NCI-H2196 treated with DMSO at 0.1 percent for 48 hours (cell line): Measurements from ENCODE around the gene SLC6A1.
"Not testable (repeated sequence)": the region's sequence is repeated elsewhere in the genome, so short reads cannot be mapped to it uniquely, and the experiment has no call there.

Experiments used
- DNase-seq: peaks from one replicate; lab custom pipeline; 2025; ENCODE audit not compliant: unreplicated experiment; lab: John Stamatoyannopoulos, UW

The SLC6A1 gene

GRCh38 chr3:11057655-11058054 is 65.1 kb downstream of the SLC6A1 start:
- no peak for DNase-seq

GRCh38 chr3:11059090-11059798 is 66.7 kb downstream of the SLC6A1 start:
- no peak for DNase-seq

GRCh38 chr3:11059799-11060115 is 67.2 kb downstream of the SLC6A1 start:
- DNase-seq: no peak

DNA sequence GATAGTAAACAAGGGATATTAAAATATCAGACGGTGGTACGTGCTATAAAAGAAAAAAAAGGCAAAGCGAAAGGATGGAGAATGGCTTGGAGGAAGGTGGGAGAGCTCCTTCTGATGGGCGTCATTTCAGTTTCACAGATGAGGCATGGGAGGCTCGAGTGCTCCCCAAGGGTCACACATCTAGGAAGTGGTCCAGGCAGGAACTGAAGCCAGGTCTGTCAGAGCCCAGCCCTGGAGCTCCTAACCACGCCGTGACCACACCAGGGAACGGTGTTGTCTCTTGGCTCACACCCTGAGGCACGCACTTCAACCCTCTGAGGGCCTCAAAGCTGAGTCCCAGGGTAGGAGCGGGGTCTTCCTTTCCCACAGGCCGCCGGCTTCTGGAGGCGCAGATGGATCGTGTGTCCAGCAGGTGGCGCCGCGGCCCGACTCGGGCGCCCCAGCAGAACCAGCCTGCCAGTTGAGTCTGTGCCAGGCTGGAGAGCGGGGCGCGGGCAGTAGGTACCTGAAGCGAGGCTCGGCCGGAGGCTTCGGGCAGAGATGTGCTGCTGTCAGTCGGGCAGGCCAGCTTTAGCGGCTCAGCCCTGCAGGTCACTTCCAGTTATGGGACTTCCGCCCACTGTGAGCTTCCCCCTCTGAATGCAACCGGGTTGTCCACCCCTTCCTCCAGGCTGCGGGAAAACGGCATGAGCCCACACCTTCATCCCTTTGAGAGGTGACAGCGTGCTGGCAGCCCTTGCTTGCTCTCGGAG is 68.1 kb downstream of the SLC6A1 start:
- DNase-seq: no peak

DNA sequence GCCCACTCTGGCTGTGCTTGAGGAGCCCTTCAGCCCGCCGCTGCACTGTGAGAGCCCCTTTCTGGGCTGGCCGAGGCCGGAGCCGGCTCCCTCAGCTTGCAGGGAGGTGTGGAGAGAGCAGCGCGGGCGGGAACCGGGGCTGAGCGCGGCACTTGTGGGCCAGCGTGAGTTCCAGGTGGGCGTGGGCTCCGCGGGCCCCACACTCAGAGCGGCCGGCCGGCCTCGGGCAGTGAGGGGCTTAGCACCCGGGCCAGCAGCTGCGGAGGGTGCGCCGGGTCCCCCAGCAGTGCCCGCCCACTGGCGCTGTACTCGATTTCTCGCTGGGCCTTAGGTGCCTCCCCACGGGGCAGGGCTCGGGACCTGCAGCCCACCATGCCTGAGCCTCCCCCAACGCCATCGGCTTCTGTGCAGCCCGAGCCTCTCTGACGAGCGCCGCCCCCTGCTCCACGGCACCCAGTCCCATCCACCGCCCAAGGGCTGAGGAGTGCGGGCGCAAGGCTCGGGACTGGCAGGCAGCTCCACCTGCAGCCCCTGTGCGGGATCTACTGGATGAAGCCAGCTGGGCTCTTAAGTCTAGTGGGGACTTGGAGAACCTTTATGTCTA is 68.8 kb downstream of the SLC6A1 start:
- not testable (repeated sequence) for DNase-seq

- DNase-seq: no peak
Measured at GRCh38 chr3:11062704-11063103, 70.2 kb downstream of the SLC6A1 start.

- DNase-seq: no peak
Measured at GRCh38 chr3:11071096-11071755, 78.7 kb downstream of the SLC6A1 start.

DNA sequence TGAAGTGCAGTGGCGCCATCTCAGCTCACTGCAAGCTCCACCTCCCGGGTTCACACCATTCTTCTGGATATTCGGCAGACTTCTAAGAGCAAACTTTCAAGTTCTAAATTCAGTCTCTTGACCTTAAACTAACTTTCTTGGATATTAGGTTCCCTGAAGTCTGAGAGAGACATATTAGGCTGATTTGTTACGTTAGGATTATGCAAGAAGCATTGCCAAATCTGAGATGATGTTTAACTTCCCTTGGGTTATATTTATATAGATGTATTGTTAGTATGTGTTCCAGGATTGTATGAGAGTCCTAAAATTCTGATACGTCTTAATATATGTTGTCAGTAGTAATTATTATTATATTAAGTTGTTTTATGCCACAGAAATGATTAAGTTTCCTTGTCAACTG is 80.1 kb downstream of the SLC6A1 start:
- no peak for DNase-seq

DNA sequence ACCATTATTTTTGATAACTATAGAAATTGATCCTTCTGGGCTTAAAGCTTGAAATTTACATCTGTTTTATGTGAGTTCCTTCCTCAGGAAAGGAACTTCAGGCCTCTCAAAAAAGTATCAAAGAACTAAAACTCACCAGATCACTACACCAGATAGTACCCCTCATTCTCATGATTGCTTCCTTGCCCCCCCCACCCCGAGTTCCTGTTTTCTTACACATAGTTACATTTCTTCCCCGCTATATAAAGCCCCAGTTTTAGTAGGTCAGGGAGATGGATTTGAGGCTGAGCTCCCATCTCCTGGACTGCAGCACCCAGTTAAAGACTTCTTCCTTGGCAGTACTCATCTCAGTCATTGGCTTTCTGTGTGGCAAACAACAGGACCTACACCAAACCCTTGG is 81.5 kb downstream of the SLC6A1 start:
- no peak for DNase-seq

GRCh38 chr3:11074451-11074850 is 81.9 kb downstream of the SLC6A1 start:
- DNase-seq: no peak

DNA sequence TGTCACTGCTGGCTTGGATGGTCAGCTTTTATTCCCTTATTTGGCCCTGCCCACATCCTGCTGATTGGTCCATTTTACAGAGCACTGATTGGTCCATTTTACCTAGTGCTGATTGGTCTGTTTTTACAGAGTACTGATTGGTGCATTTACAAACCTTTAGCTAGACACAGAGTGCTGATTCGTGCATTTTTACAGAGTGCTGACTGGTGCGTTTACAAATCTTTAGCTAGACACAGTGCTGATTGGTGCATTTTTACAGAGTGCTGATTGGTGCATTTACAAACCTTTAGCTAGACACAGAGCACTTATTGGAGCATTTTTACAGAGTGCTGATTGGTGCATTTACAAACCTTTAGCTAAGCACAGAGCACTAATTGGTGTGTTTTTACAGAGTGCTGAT is 82.6 kb downstream of the SLC6A1 start:
- not testable (repeated sequence) for DNase-seq

GRCh38 chr3:11076711-11077110 is 84.2 kb downstream of the SLC6A1 start:
- no peak for DNase-seq

GRCh38 chr3:11077466-11077865 is 84.9 kb downstream of the SLC6A1 start:
- no peak for DNase-seq

DNA sequence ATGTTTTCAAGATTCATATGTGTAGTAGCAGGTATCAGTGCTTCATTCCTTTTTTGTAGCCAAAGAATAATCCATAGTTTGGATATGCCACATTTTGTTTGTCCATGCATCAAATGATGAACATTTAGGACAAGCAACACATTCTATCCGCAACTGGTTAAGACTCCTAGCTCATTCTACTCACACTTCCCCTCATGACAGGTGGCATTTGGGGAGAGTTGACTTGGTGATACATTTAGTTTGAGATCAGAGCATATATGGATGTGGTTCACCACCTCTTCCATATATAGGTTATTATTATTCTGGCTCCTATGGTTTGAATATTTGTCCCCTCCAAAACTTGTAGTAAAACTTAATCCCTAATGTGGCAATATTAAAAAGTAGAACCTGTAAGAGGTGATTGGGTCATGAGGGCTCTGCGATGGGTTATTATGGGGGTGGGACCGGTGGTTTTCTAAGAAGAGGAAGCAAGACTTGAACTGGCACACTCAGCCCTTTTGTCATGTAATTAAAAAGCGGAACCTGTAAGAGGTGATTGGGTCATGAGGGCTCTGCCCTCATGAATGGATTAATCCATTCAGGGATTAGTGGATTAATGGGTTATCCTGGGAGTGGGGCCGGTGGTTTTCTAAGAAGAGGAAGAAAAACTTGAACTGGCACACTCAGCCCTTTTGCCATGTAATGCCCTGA is 86.4 kb downstream of the SLC6A1 start:
- DNase-seq: no peak

- DNase-seq: no peak
Measured at GRCh38 chr3:11080492-11080891, 87.9 kb downstream of the SLC6A1 start.

DNA sequence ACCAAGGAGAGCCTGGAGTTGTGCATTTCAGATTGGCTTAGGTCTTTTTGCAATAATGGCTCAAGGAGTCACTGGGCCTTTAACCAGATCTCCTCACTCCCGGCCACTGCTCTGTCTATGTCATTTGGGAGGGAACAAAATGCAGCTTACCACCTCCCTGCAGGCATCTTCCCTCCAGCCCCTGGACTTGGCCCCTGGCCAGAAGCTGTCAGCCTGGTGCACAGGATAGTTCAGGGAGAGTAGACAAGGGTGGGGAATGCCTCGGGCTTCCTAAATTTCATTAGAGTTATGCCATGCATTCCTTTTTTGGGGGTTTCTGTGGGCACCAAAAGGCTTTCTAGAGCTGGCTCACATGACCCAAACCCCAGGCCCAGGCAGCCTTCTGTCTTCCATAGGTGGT is 91.5 kb downstream of the SLC6A1 start:
- DNase-seq: no peak

GRCh38 chr3:11084677-11085076 is 92.1 kb downstream of the SLC6A1 start:
- DNase-seq: no peak

GRCh38 chr3:11085093-11085840 is 92.7 kb downstream of the SLC6A1 start:
- DNase-seq: no peak

GRCh38 chr3:11086856-11087255 is 94.3 kb downstream of the SLC6A1 start:
- no peak for DNase-seq

DNA sequence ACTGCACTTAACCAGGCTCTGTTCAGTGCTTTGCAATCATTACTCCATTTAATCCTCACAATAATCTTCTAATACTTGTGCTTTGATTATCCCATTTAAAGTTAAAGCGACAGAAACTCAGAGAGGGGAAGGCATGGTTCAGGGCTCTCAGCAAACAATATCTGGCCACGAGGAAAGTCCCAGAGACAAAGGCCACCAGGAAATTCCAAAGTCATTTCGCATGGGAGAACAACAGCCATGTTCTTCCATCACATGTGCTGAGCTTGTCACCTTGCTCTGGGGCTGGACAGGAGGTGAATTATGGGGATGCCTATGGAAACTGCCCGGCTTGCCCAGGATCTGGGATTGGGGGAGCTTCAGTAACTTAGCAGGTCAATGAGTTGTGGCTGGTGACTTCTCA is 95.5 kb downstream of the SLC6A1 start:
- no peak for DNase-seq

DNA sequence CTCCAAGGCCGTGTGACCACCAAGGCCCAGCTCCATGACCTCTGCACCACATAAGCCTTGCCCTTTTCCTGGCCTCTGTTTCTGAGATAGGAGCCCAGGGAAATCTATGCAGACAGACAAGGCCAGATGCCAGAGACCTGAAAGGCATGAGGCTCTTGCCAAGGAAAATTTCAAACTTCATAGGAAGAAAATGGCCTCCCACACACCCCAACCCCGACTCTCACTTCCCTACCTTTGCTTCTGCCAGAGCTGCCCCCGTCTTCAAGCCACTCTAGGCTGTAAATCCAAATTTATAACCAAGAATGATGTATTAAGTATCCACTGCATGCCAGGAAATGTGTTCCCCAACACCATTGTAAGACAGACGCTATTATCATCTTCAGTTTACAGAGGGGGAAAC is 96.3 kb downstream of the SLC6A1 start:
- no peak for DNase-seq
